Gastrocnemius medialis (tissue), 4 donors: ENCODE measurements around the gene ASXL3. TPM values are rescaled to one million over a fixed set of nuclear protein-coding genes. Genes with fewer than 3 reads are reported as not detected.
A peak's percentile ranks its signal among the peaks of the same experiment; 100 is the strongest.

ENCODE experiments used
- ATAC-seq, 2 donors: fragments of 150-250 bp; one replicate each; pipeline ENCODE4 v1.9.1; 2016
- DNase-seq, 2 donors: peaks; one replicate each; pipeline ENCODE4 v3.0.0-alpha.2; 2019
- H3K27ac ChIP-seq, 4 donors: fragments of 200-600 bp; sonication (generic); 1 replicate in 1 of 4; 2 replicates in 3 of 4; pipeline ENCODE4 v1.5.1; 2016 to 2018; ENCODE audit warnings: mild to moderate bottlenecking in 2 of 4, moderate library complexity in 1 of 4
- H3K27me3 ChIP-seq, 3 donors: fragments of 200-600 bp; sonication (generic) in 2 of 3; 1 replicate in 1 of 3; 2 replicates in 2 of 3; pipeline versions ENCODE4 v1.5.1 to v1.6.0; 2016 to 2019; ENCODE audit warnings: mild to moderate bottlenecking in 1 of 3, moderate library complexity in 1 of 3
- H3K36me3 ChIP-seq, 2 donors: fragments of 200-600 bp; sonication (generic) in 1 of 2; one replicate each; pipeline ENCODE4 v1.5.1; 2017 to 2018
- H3K4me1 ChIP-seq, 2 donors: fragments of 200-600 bp; sonication (generic) in 1 of 2; one replicate each; pipeline ENCODE4 v1.5.1; 2016 to 2017; ENCODE audit warnings: mild to moderate bottlenecking in 2 of 2
- H3K4me3 ChIP-seq, 4 donors: fragments of 200-600 bp; sonication (generic) in 3 of 4; 1 replicate in 1 of 4; 2 replicates in 3 of 4; pipeline ENCODE4 v1.5.1; 2016 to 2019; ENCODE audit warnings: mild to moderate bottlenecking in 2 of 4
- H3K9me3 ChIP-seq, 3 donors: fragments of 200-600 bp; sonication (generic) in 2 of 3; 1 replicate in 1 of 3; 2 replicates in 2 of 3; pipeline ENCODE4 v1.5.1; 2016 to 2019
- CTCF ChIP-seq, 5 experiments: fragments of 450-650 bp in 3 of 5; fragments of 200-600 bp in 2 of 5; sonication (generic) in 2 of 5; IDR thresholded peaks in 4 of 5; conservative IDR thresholded peaks in 1 of 5; 1 replicate in 4 of 5; 2 replicates in 1 of 5; pipeline ENCODE4 v1.5.1; 2016 to 2019; ENCODE audit warnings: antibody characterized with exemption in 5 of 5, mild to moderate bottlenecking in 3 of 5, moderate library complexity in 3 of 5
- POLR2A ChIP-seq, 2 donors: fragments of 450-650 bp; IDR thresholded peaks; one replicate each; pipeline ENCODE4 v1.6.1; 2017; ENCODE audit warnings: antibody characterized with exemption in 2 of 2, mild to moderate bottlenecking in 2 of 2, moderate library complexity in 2 of 2
- in situ Hi-C, 4 donors: fragments of 200-750 bp; cut with MboI; loops; one replicate each; pipeline versions ENCODE4 v1.15.0 to v1.8.0; 2017; ENCODE audit warnings: low sequenced_read_pairs in 4 of 4
- intact Hi-C: fragments of 100-400 bp; cut with DNase I; formaldehyde crosslinking; loops from one replicate; pipeline ENCODE4 v1.15.1; 2023; ENCODE audit warnings: low total_unique reads
- total RNA-seq, 4 donors: library from RNA; depleted of rRNA; stranded (reverse); fragments of >200 nt; gene quantifications; one replicate each; pipeline versions ENCODE4 v1.1.0 to v1.2.3, GENCODE V29; 2016

ASXL3 gene
- total RNA-seq, 4 donors from 2014 or later, result 0.04 to 0.12 (median 0.05) TPM; not detected in 1

- in situ Hi-C loops, result no loop called here
- no peak for ATAC-seq
- Histone ChIP-seq H3K9me3 (no peaks in the 10 kb centered on the region), H3K36me3 (no peaks in the 10 kb centered on the region), H3K27ac (no peak overlapping the region), H3K4me1 (peaks cover 0 to 5% of the 10 kb centered on the region in 2 donors), H3K27me3 (peaks cover 24 to 42% (median 30%) of the 10 kb centered on the region in 3 donors), H3K4me3 (no peak overlapping the region)
- TF ChIP-seq CTCF (IDR thresholded peaks at IDR 0.05 in 4 of 5, conservative IDR thresholded peaks at IDR 0.05 in 1 of 5) (no peak), POLR2A (IDR thresholded peaks at IDR 0.05) (no peak)
- intact Hi-C loops, result no loop called here
- no peak for DNase-seq
These were observed 4.8 kb upstream of the ASXL3 start for GRCh38 chr18:33573193-33573592.

- Histone ChIP-seq H3K27me3 (peaks cover 24 to 55% (median 36%) of the 10 kb centered on the region in 3 donors), H3K36me3 (no peaks in the 10 kb centered on the region), H3K27ac (no peak overlapping the region), H3K9me3 (no peaks in the 10 kb centered on the region), H3K4me3 (no peak overlapping the region), H3K4me1 (peaks cover 0 to 5% of the 10 kb centered on the region in 2 donors)
- no peak for TF ChIP-seq CTCF (IDR thresholded peaks at IDR 0.05 in 4 of 5, conservative IDR thresholded peaks at IDR 0.05 in 1 of 5)
- TF ChIP-seq POLR2A (IDR thresholded peaks at IDR 0.05), result no peak
- intact Hi-C loops, result no loop called here
- DNase-seq (no peak), ATAC-seq (no peak)
- in situ Hi-C loops, result no loop called here
These were observed 2.6 kb upstream of the ASXL3 start for GRCh38 chr18:33575451-33575850.

GRCh38 chr18:33576999-33577646 is 896 bp upstream of the ASXL3 start:
- Histone ChIP-seq H3K9me3 (no peaks in the 10 kb centered on the region), H3K4me1 (peaks cover 0 to 5% of the 10 kb centered on the region in 2 donors), H3K4me3 (peak overlapping the region; percentile 55 to 58 (median 58)), H3K36me3 (no peaks in the 10 kb centered on the region), H3K27me3 (peaks cover 24 to 59% (median 36%) of the 10 kb centered on the region in 3 donors), H3K27ac (no peak overlapping the region)
- no peak for TF ChIP-seq POLR2A (IDR thresholded peaks at IDR 0.05)
- no peak for TF ChIP-seq CTCF (IDR thresholded peaks at IDR 0.05 in 4 of 5, conservative IDR thresholded peaks at IDR 0.05 in 1 of 5)
- intact Hi-C loops, result no loop called here
- in situ Hi-C loops, result no loop called here
- ATAC-seq (no peak), DNase-seq (no peak)

- Histone ChIP-seq H3K36me3 (no peaks in the 10 kb centered on the region), H3K27me3 (peaks cover 24 to 59% (median 33%) of the 10 kb centered on the region in 3 donors), H3K4me3 (peak overlapping the region in 3 of 4 donors; percentile 31 to 45 (median 43)), H3K27ac (no peak overlapping the region), H3K9me3 (no peaks in the 10 kb centered on the region), H3K4me1 (peaks cover 0 to 5% of the 10 kb centered on the region in 2 donors)
- TF ChIP-seq CTCF (IDR thresholded peaks at IDR 0.05 in 4 of 5, conservative IDR thresholded peaks at IDR 0.05 in 1 of 5) (no peak), POLR2A (IDR thresholded peaks at IDR 0.05) (no peak)
- DNase-seq (no peak), ATAC-seq (peak in 1 of 2 donors; percentile 33)
- intact Hi-C loops (no loop called here), in situ Hi-C loops (no loop called here)
These were observed 714 bp downstream of the ASXL3 start for GRCh38 chr18:33578518-33579348.
